Measurements from ENCODE around the gene BEX4. TPM values are rescaled to one million over a fixed set of nuclear protein-coding genes. Genes with fewer than 3 reads are reported as not detected.

BEX4 gene
- polyA plus RNA-seq, 4 donors, result 5.6 to 98.8 (median 32.9) TPM

GRCh38 chrX:103250977-103251376, 36.1 kb downstream of the BEX4 start:
- Histone ChIP-seq H3K27ac (ENCODE audit: low read depth in 1 of 3, low read length in 2 of 3) (no peak overlapping the region), H3K4me1 (ENCODE audit: control insufficient read depth in 3 of 3, insufficient read depth in 2 of 3, low read depth in 1 of 3, low read length in 2 of 3) (no peaks in the 10 kb centered on the region), H3K9me3 (ENCODE audit: control insufficient read depth in 2 of 2, insufficient read depth in 1 of 2, low read depth in 1 of 2, low read length in 1 of 2) (no peaks in the 10 kb centered on the region), H3K27me3 (ENCODE audit: control insufficient read depth in 3 of 3, insufficient read depth in 3 of 3, low read length in 3 of 3) (no peaks in the 10 kb centered on the region), H3K4me3 (ENCODE audit: low read depth in 1 of 3, low read length in 3 of 3) (no peak overlapping the region), H3K36me3 (ENCODE audit: control insufficient read depth in 3 of 3, insufficient read depth in 2 of 3, low read depth in 1 of 3, low read length in 3 of 3) (peaks cover 0 to 9% (median 0%) of the 10 kb centered on the region in 3 donors)
- 56 to 76% (median 65%) methylated on average over 5 of the region's 5 CpGs for WGBS, 3 donors
- FAIRE-seq (no peak), DNase-seq (peak in 1 of 2 donors; percentile 14)

GRCh38 chrX:103253608-103254007, 38.7 kb downstream of the BEX4 start:
- peaks cover 0 to 9% (median 0%) of the 10 kb centered on the region in 3 donors for H3K36me3 ChIP-seq (ENCODE audit: control insufficient read depth in 3 of 3, insufficient read depth in 2 of 3, low read depth in 1 of 3, low read length in 3 of 3)
- DNase-seq (peak; percentile 1 to 28), FAIRE-seq (no peak)
- no peaks in the 10 kb centered on the region for H3K9me3 ChIP-seq (ENCODE audit: control insufficient read depth in 2 of 2, insufficient read depth in 1 of 2, low read depth in 1 of 2, low read length in 1 of 2)
- peak overlapping the region in 1 of 3 donors; percentile 64 for H3K4me3 ChIP-seq (ENCODE audit: low read depth in 1 of 3, low read length in 3 of 3)
- H3K4me1 ChIP-seq (ENCODE audit: control insufficient read depth in 3 of 3, insufficient read depth in 2 of 3, low read depth in 1 of 3, low read length in 2 of 3), result peaks cover 0 to 11% (median 0%) of the 10 kb centered on the region in 3 donors
- H3K27ac ChIP-seq (ENCODE audit: low read depth in 1 of 3, low read length in 2 of 3), result peak overlapping the region in 2 of 3 donors; percentile 85 to 87
- WGBS, 3 donors, result 28 to 59% (median 31%) methylated on average over 8 of the region's 8 CpGs
- no peaks in the 10 kb centered on the region for H3K27me3 ChIP-seq (ENCODE audit: control insufficient read depth in 3 of 3, insufficient read depth in 3 of 3, low read length in 3 of 3)

GRCh38 chrX:103254171-103254824, 39.4 kb downstream of the BEX4 start:
- H3K36me3 ChIP-seq (ENCODE audit: control insufficient read depth in 3 of 3, insufficient read depth in 2 of 3, low read depth in 1 of 3, low read length in 3 of 3), result peaks cover 0 to 9% (median 0%) of the 10 kb centered on the region in 3 donors
- no peaks in the 10 kb centered on the region for H3K27me3 ChIP-seq (ENCODE audit: control insufficient read depth in 3 of 3, insufficient read depth in 3 of 3, low read length in 3 of 3)
- H3K27ac ChIP-seq (ENCODE audit: low read depth in 1 of 3, low read length in 2 of 3), result peak overlapping the region; percentile 2 to 87 (median 85)
- FAIRE-seq, result no peak
- H3K9me3 ChIP-seq (ENCODE audit: control insufficient read depth in 2 of 2, insufficient read depth in 1 of 2, low read depth in 1 of 2, low read length in 1 of 2), result no peaks in the 10 kb centered on the region
- DNase-seq, result peak; percentile 41 to 71
- 1 to 23% (median 13%) methylated on average over 19 to 22 of the region's 22 CpGs for WGBS, 3 donors
- H3K4me3 ChIP-seq (ENCODE audit: low read depth in 1 of 3, low read length in 3 of 3), result peak overlapping the region; percentile 48 to 64 (median 57)
- H3K4me1 ChIP-seq (ENCODE audit: control insufficient read depth in 3 of 3, insufficient read depth in 2 of 3, low read depth in 1 of 3, low read length in 2 of 3), result peaks cover 0 to 13% (median 0%) of the 10 kb centered on the region in 3 donors

- Histone ChIP-seq H3K27me3 (ENCODE audit: control insufficient read depth in 3 of 3, insufficient read depth in 3 of 3, low read length in 3 of 3) (no peaks in the 10 kb centered on the region), H3K36me3 (ENCODE audit: control insufficient read depth in 3 of 3, insufficient read depth in 2 of 3, low read depth in 1 of 3, low read length in 3 of 3) (peaks cover 0 to 9% (median 0%) of the 10 kb centered on the region in 3 donors), H3K4me1 (ENCODE audit: control insufficient read depth in 3 of 3, insufficient read depth in 2 of 3, low read depth in 1 of 3, low read length in 2 of 3) (peaks cover 0 to 13% (median 0%) of the 10 kb centered on the region in 3 donors), H3K9me3 (ENCODE audit: control insufficient read depth in 2 of 2, insufficient read depth in 1 of 2, low read depth in 1 of 2, low read length in 1 of 2) (no peaks in the 10 kb centered on the region), H3K27ac (ENCODE audit: low read depth in 1 of 3, low read length in 2 of 3) (peak within 1 kb of the TSS; percentile 21 to 87 (median 85)), H3K4me3 (ENCODE audit: low read depth in 1 of 3, low read length in 3 of 3) (peak within 1 kb of the TSS; percentile 48 to 64 (median 57))
- DNase-seq (peak; percentile 84 to 89), FAIRE-seq (no peak)
- 0 to 29% (median 9%) methylated on average over 22 of the region's 22 CpGs for WGBS, 3 donors
These were observed 40.1 kb downstream of the BEX4 start, which contains the start of gene TCEAL8 for GRCh38 chrX:103254921-103255493. TSS of gene TCEAL8 (minus strand) at chrX:103255155. CDS start at chrX:103253979, 1,176 bp downstream.

GRCh38 chrX:103256651-103257050, 41.7 kb downstream of the BEX4 start:
- peak overlapping the region in 1 of 3 donors; percentile 37 for H3K27ac ChIP-seq (ENCODE audit: low read depth in 1 of 3, low read length in 2 of 3)
- H3K36me3 ChIP-seq (ENCODE audit: control insufficient read depth in 3 of 3, insufficient read depth in 2 of 3, low read depth in 1 of 3, low read length in 3 of 3), result peaks cover 0 to 7% (median 0%) of the 10 kb centered on the region in 3 donors
- H3K9me3 ChIP-seq (ENCODE audit: control insufficient read depth in 2 of 2, insufficient read depth in 1 of 2, low read depth in 1 of 2, low read length in 1 of 2), result no peaks in the 10 kb centered on the region
- H3K27me3 ChIP-seq (ENCODE audit: control insufficient read depth in 3 of 3, insufficient read depth in 3 of 3, low read length in 3 of 3), result no peaks in the 10 kb centered on the region
- H3K4me3 ChIP-seq (ENCODE audit: low read depth in 1 of 3, low read length in 3 of 3), result no peak overlapping the region
- FAIRE-seq, result no peak
- no peak for DNase-seq
- H3K4me1 ChIP-seq (ENCODE audit: control insufficient read depth in 3 of 3, insufficient read depth in 2 of 3, low read depth in 1 of 3, low read length in 2 of 3), result peaks cover 0 to 13% (median 0%) of the 10 kb centered on the region in 3 donors

GRCh38 chrX:103258275-103258674, 43.4 kb downstream of the BEX4 start:
- DNase-seq, result peak; percentile 38 to 58
- peak overlapping the region in 1 of 3 donors; percentile 37 for H3K27ac ChIP-seq (ENCODE audit: low read depth in 1 of 3, low read length in 2 of 3)

More at GRCh38 chrX:103258275-103258674, 43.4 kb downstream of the BEX4 start:
- no peaks in the 10 kb centered on the region for H3K9me3 ChIP-seq (ENCODE audit: control insufficient read depth in 2 of 2, insufficient read depth in 1 of 2, low read depth in 1 of 2, low read length in 1 of 2)
- H3K36me3 ChIP-seq (ENCODE audit: control insufficient read depth in 3 of 3, insufficient read depth in 2 of 3, low read depth in 1 of 3, low read length in 3 of 3), result no peaks in the 10 kb centered on the region
- FAIRE-seq, result no peak
- no peaks in the 10 kb centered on the region for H3K27me3 ChIP-seq (ENCODE audit: control insufficient read depth in 3 of 3, insufficient read depth in 3 of 3, low read length in 3 of 3)
- peaks cover 0 to 13% (median 0%) of the 10 kb centered on the region in 3 donors for H3K4me1 ChIP-seq (ENCODE audit: control insufficient read depth in 3 of 3, insufficient read depth in 2 of 3, low read depth in 1 of 3, low read length in 2 of 3)
- no peak overlapping the region for H3K4me3 ChIP-seq (ENCODE audit: low read depth in 1 of 3, low read length in 3 of 3)

Other genes starting within 250 kb of the BEX4 start
- gene BEX1, start 150.9 kb upstream of the BEX4 start, polyA plus RNA-seq, result 10 to 100 TPM in 2 of 4 donors, 1 to 10 TPM in 1, not detected in 1; 1.9 to 30.8 (median 22.9) TPM
- 1 to 10 TPM in 1 of 4 donors, under 1 TPM in 1, not detected in 2; 0.77 to 2.0 TPM for gene NXF3, start 122.0 kb upstream of the BEX4 start, polyA plus RNA-seq
- gene TCEAL8, start 40.0 kb downstream of the BEX4 start, polyA plus RNA-seq, result 100 to 1,000 TPM in 1 of 4 donors, 10 to 100 TPM in 3; 24.8 to 119 (median 47.5) TPM
- 1 to 10 TPM in 2 of 4 donors, under 1 TPM in 1, not detected in 1; 0.54 to 2.0 (median 1.8) TPM for gene TCEAL5, start 61.6 kb downstream of the BEX4 start, polyA plus RNA-seq
- 10 to 100 TPM in 2 of 4 donors, 1 to 10 TPM in 1, under 1 TPM in 1; 0.89 to 62.7 (median 22.6) TPM for gene BEX2, start 95.9 kb downstream of the BEX4 start, polyA plus RNA-seq
- gene TCEAL7, start 115.1 kb downstream of the BEX4 start, polyA plus RNA-seq, result 10 to 100 TPM in 2 of 4 donors, 1 to 10 TPM in 1, not detected in 1; 4.3 to 11.2 (median 10.8) TPM
- gene TCEAL9, start 141.4 kb downstream of the BEX4 start, polyA plus RNA-seq, result 100 to 1,000 TPM in 1 of 4 donors, 10 to 100 TPM in 3; 23.3 to 111 (median 49.4) TPM
- 100 to 1,000 TPM in 1 of 4 donors, 10 to 100 TPM in 2, 1 to 10 TPM in 1; 8.1 to 154 (median 51.3) TPM for gene BEX3, start 161.4 kb downstream of the BEX4 start, polyA plus RNA-seq

Measured in small intestine (tissue), 7 donors.